Body of pancreas (tissue), 4 donors: ENCODE data around the gene LIN7B. TPM values are rescaled to one million over a fixed set of nuclear protein-coding genes. Genes with fewer than 3 reads are reported as not detected.

Experiments
- ATAC-seq: fragments of 150-250 bp; one replicate; pipeline ENCODE4 v1.9.1; 2016
- DNase-seq, 4 donors: peaks; one replicate each; pipeline ENCODE4 v3.0.0-alpha.2; 2019
- H3K27ac ChIP-seq, 4 donors: fragments of 200-600 bp; sonication (generic); 1 replicate in 3 of 4; 2 replicates in 1 of 4; pipeline versions ENCODE4 v1.5.1 to v1.6.1; 2016 to 2019; ENCODE audit warnings: mild to moderate bottlenecking in 1 of 4, mixed read lengths in 1 of 4, moderate library complexity in 1 of 4
- H3K27me3 ChIP-seq, 2 donors: fragments of 200-600 bp; sonication (generic); one replicate each; pipeline ENCODE4 v1.6.0; 2016; ENCODE audit warnings: mild to moderate bottlenecking in 1 of 2
- H3K36me3 ChIP-seq, 2 donors: fragments of 200-600 bp; sonication (generic); replicated peaks in 1 of 2; 2 replicates each; pipeline ENCODE4 v1.5.1; 2016; ENCODE audit warnings: low read depth in 2 of 2; ENCODE audit not compliant: insufficient read depth in 1 of 2
- H3K4me1 ChIP-seq: fragments of 200-600 bp; sonication (generic); one replicate; pipeline ENCODE4 v1.6.0; 2016
- H3K4me3 ChIP-seq, 2 donors: fragments of 200-600 bp; sonication (generic); 1 replicate in 1 of 2; 2 replicates in 1 of 2; pipeline ENCODE4 v1.5.1; 2016 to 2019
- H3K9me3 ChIP-seq, 3 donors: fragments of 200-600 bp; sonication (generic); 1 replicate in 2 of 3; 2 replicates in 1 of 3; pipeline ENCODE4 v1.5.1; 2016
- CTCF ChIP-seq, 7 experiments: fragments of 450-650 bp in 4 of 7; fragments of 200-600 bp in 3 of 7; sonication (generic) in 3 of 7; IDR thresholded peaks; one replicate each; pipeline ENCODE4 v1.5.1; 2016 to 2019; ENCODE audit warnings: antibody characterized with exemption in 7 of 7
- POLR2A ChIP-seq, 3 donors: fragments of 450-650 bp; IDR thresholded peaks; one replicate each; pipeline ENCODE4 v1.6.1; 2016; ENCODE audit warnings: antibody characterized with exemption in 3 of 3, mild to moderate bottlenecking in 2 of 3
- WGBS, 2 donors: methylation state at CpG; one replicate each; pipeline ENCODE4 v1.1.5; 2017; 5-methylcytosine and 5-hydroxymethylcytosine counted together
- intact Hi-C: fragments of 100-400 bp; cut with DNase I; formaldehyde crosslinking; loops from one replicate; pipeline ENCODE4 v1.15.1; 2023
- total RNA-seq, 2 donors: library from RNA; depleted of rRNA; stranded (reverse); fragments of >200 nt; gene quantifications; one replicate each; pipeline ENCODE4 v1.1.0, GENCODE V29; 2016

The LIN7B gene
- total RNA-seq, 2 donors from 2014 or later: 8.3 to 24.1 TPM

- DNase-seq (no peak), ATAC-seq (no peak)
- no peak overlapping the region for H3K4me3 ChIP-seq
- peaks cover 17% of the 10 kb centered on the region for H3K4me1 ChIP-seq
- no peaks in the 10 kb centered on the region for H3K9me3 ChIP-seq
- TF ChIP-seq POLR2A (IDR thresholded peaks at IDR 0.05) (no peak), CTCF (IDR thresholded peaks at IDR 0.05) (no peak)
- peaks cover 0 to 32% of the 10 kb centered on the region in 2 donors for H3K27me3 ChIP-seq
- H3K36me3 ChIP-seq: no peaks in the 10 kb centered on the region
- intact Hi-C loops: no loop called here
- WGBS, 2 donors: 86 to 91% methylated on average over 9 of the region's 9 CpGs
- no peak overlapping the region for H3K27ac ChIP-seq
Observed at GRCh38 chr19:49069026-49069425, 45.1 kb upstream of the LIN7B start.

- Histone ChIP-seq H3K4me3 (no peak overlapping the region), H3K4me1 (peaks cover 5% of the 10 kb centered on the region), H3K9me3 (no peaks in the 10 kb centered on the region), H3K36me3 (no peaks in the 10 kb centered on the region), H3K27me3 (peaks cover 0 to 30% of the 10 kb centered on the region in 2 donors), H3K27ac (no peak overlapping the region)
- DNase-seq (no peak), ATAC-seq (no peak)
- intact Hi-C loops: no loop called here
- no peak for TF ChIP-seq POLR2A (IDR thresholded peaks at IDR 0.05)
- TF ChIP-seq CTCF (IDR thresholded peaks at IDR 0.05): no peak
- WGBS, 2 donors: 89 to 95% methylated on average over 19 to 21 of the region's 21 CpGs
Observed at GRCh38 chr19:49070416-49070815, 43.8 kb upstream of the LIN7B start.

- WGBS, 2 donors: 1 to 13% methylated on average over 7 to 49 of the region's 93 CpGs
- intact Hi-C loops: no loop called here
- DNase-seq (no peak), ATAC-seq (no peak)
- Histone ChIP-seq H3K4me3 (no peak overlapping the region), H3K27me3 (peaks cover 0 to 30% of the 10 kb centered on the region in 2 donors), H3K27ac (no peak overlapping the region), H3K36me3 (no peaks in the 10 kb centered on the region), H3K4me1 (peaks cover 5% of the 10 kb centered on the region), H3K9me3 (no peaks in the 10 kb centered on the region)
- TF ChIP-seq POLR2A (IDR thresholded peaks at IDR 0.05): no peak
- TF ChIP-seq CTCF (IDR thresholded peaks at IDR 0.05): no peak
Observed at GRCh38 chr19:49071860-49072547, 42.2 kb upstream of the LIN7B start.

- H3K4me3 ChIP-seq: no peak overlapping the region
- TF ChIP-seq CTCF (IDR thresholded peaks at IDR 0.05): no peak
- ATAC-seq: no peak
- no peaks in the 10 kb centered on the region for H3K36me3 ChIP-seq
- intact Hi-C loops: no loop called here
- 48 to 55% methylated on average over 18 to 23 of the region's 23 CpGs for whole genome bisulfite sequencing, 2 donors
- no peak for DNase-seq
- H3K27me3 ChIP-seq: peaks cover 0 to 30% of the 10 kb centered on the region in 2 donors
- H3K4me1 ChIP-seq: peaks cover 5% of the 10 kb centered on the region
- no peaks in the 10 kb centered on the region for H3K9me3 ChIP-seq
- no peak overlapping the region for H3K27ac ChIP-seq
Observed at GRCh38 chr19:49073514-49074378, 40.4 kb upstream of the LIN7B start.
